ENCODE measurements around the gene WDR83. TPM values are rescaled to one million over a fixed set of nuclear protein-coding genes. Genes with fewer than 3 reads are reported as not detected.
A peak's percentile ranks its signal among the peaks of the same experiment; 100 is the strongest.
"Not testable (repeated sequence)": the region's sequence is repeated elsewhere in the genome, so short reads cannot be mapped to it uniquely, and the experiment has no call there.

The WDR83 gene
- total RNA-seq, 1 donor from 2014 or later: 3.6 TPM

DNA sequence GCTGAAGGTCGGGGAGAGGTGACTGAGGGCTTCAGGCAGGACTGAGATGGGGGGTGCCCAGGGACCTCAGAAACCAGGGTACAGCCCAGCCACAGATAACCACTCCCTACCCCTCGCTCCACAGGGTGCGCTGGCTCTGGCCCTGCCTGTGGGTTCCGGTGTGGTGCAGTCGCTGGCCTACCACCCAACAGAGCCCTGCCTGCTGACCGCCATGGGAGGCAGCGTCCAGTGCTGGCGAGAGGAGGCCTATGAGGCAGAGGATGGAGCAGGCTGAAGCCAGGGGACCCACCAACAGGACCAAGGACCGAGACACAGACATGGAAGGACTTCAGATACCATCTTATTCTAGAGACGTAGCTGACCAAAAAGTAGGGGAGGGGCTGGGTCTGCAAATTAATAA, 8.8 kb downstream of the WDR83 start:
- no peak for DNase-seq (ENCODE audit: low read depth)
- no peak overlapping the region for H3K4me3 ChIP-seq (ENCODE audit: low read depth, low read length)
- TF ChIP-seq, protein P1, sequence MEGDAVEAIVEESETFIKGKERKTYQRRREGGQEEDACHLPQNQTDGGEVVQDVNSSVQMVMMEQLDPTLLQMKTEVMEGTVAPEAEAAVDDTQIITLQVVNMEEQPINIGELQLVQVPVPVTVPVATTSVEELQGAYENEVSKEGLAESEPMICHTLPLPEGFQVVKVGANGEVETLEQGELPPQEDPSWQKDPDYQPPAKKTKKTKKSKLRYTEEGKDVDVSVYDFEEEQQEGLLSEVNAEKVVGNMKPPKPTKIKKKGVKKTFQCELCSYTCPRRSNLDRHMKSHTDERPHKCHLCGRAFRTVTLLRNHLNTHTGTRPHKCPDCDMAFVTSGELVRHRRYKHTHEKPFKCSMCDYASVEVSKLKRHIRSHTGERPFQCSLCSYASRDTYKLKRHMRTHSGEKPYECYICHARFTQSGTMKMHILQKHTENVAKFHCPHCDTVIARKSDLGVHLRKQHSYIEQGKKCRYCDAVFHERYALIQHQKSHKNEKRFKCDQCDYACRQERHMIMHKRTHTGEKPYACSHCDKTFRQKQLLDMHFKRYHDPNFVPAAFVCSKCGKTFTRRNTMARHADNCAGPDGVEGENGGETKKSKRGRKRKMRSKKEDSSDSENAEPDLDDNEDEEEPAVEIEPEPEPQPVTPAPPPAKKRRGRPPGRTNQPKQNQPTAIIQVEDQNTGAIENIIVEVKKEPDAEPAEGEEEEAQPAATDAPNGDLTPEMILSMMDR (conservative IDR thresholded peaks at IDR 0.05; ENCODE audit: low read depth, low read length): no peak

- no peak for DNase-seq (ENCODE audit: low read depth)
- TF ChIP-seq, protein P1 (conservative IDR thresholded peaks at IDR 0.05; ENCODE audit: low read depth, low read length): no peak
- no peak overlapping the region for H3K4me3 ChIP-seq (ENCODE audit: low read depth, low read length)
Measured at GRCh38 chr19:12675940-12676339, 9.3 kb downstream of the WDR83 start.

GRCh38 chr19:12676384-12676792, 9.8 kb downstream of the WDR83 start:
- no peak overlapping the region for H3K4me3 ChIP-seq (ENCODE audit: low read depth, low read length)
- TF ChIP-seq, protein P1 (conservative IDR thresholded peaks at IDR 0.05; ENCODE audit: low read depth, low read length): peak; percentile 93
- DNase-seq (ENCODE audit: low read depth): no peak

DNA sequence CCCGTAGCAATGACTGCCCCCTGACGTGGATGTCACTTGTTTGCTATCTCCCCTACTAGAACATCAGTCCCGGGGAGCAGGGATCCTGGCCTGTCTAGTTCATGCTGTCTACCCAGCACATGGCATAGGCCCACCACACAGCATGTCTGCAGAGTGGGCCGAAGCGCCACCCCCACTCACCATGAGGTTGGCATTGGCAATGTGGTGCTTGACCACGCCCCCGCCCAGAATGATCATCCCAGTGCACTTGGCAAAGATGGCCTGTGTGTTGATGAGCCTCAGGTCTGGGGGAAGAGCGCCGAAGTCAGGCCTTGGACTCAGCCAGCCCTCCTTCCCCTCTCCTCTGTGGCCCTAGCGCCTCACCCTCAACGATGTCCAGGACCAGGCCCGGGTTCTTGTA, 10.3 kb downstream of the WDR83 start:
- no peak overlapping the region for H3K4me3 ChIP-seq (ENCODE audit: low read depth, low read length)
- DNase-seq (ENCODE audit: low read depth): no peak
- TF ChIP-seq, protein P1 (conservative IDR thresholded peaks at IDR 0.05; ENCODE audit: low read depth, low read length): no peak

GRCh38 chr19:12678039-12678438, 11.4 kb downstream of the WDR83 start:
- not testable (repeated sequence) for H3K4me3 ChIP-seq (ENCODE audit: low read depth, low read length); DNase-seq (ENCODE audit: low read depth)

DNA sequence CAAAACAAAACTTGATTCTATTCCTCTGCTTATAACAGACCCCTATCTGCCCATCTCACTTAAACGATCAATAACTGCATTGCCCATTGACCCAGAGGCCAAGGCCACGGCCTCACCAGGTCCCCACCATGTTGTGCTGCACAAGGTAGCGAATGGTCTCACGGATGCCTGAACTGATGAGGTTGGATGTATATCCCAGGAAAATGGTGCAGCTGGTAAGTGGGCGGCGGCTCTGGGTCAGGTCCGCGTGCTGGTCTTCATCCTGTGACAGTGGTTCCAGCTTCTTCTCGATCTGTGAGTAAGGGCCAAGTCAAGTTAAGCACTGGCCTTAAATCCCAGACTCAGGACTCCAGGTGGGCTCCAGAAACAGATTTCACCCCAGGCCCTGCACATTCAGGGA, 13.4 kb downstream of the WDR83 start:
- DNase-seq (ENCODE audit: low read depth): no peak
- no peak overlapping the region for H3K4me3 ChIP-seq (ENCODE audit: low read depth, low read length)
- TF ChIP-seq, protein P1 (conservative IDR thresholded peaks at IDR 0.05; ENCODE audit: low read depth, low read length): no peak

DNA sequence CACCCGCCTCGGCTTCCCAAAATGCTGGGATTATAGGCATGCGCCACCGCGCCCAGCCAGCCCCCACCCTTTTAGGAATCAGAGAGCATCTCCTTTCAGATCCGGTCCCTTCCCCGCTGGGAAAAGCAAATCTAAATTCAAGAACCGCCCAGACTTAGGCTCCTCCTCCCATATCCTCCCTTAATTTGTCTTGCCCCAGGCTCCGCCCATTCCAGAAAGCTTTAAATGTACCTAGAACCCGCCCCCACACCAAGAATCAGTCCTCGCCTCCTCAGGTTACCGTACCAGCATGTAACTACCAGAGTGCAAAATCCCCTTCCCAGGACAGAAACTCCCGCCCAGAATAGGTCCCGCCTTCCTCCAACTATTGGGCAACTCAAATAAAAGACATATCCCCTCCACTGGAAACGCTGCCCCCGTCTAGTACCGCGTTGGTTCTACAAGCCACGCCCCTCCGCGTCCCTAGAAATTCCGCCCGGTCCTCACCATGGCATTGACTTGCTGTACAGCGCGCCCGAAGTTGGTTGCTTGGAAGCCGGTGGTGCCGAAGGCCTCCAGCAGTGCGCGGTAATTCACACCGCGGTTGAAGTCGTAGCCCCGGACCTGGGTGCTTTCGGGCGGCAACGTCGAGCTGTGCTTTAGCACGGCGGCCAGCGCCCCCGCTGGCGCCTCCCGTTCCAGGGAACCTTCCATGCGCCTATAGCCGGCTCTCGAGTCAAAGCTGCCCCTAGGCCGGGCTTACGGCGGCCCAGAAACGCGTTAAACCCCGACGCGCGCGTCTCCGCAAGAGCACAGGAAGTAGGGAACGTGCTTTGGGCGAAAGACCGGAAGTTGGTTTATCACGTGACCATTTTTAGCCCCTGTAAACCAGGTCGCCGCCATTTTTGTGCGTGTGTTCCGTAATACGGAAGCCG, 14.7 kb downstream of the WDR83 start, which contains the start of gene DHPS:
DHPS (minus strand) TSS at position 807 of the 914 bp plus-strand sequence; CDS start at position 693, 114 bp downstream.
- TF ChIP-seq, protein P1 (conservative IDR thresholded peaks at IDR 0.05; ENCODE audit: low read depth, low read length): no peak
- DNase-seq (ENCODE audit: low read depth): peak; percentile 90
- H3K4me3 ChIP-seq (ENCODE audit: low read depth, low read length): peak within 1 kb of the TSS; percentile 98
